CD8-positive, alpha-beta memory T cell (primary cell): ENCODE results near the gene DIPK1A. TPM values are rescaled to one million over a fixed set of nuclear protein-coding genes. Genes with fewer than 3 reads are reported as not detected.

Experiments
- CTCF ChIA-PET: fragments of 350-600 bp; sonication (Branson Sonifier 250); formaldehyde crosslinking; loops from one replicate; lab custom pipeline; 2021; ENCODE audit warnings: antibody characterized with exemption; lab: Charles Lee
- POLR2A ChIA-PET: fragments of 350-600 bp; sonication (Branson Sonifier 250); formaldehyde crosslinking; loops from one replicate; lab custom pipeline; 2021; ENCODE audit warnings: antibody characterized with exemption; lab: Charles Lee
- DNase-seq, 5 donors: peaks; one replicate each; pipeline versions ENCODE4 v3.0.0 to v3.0.0-alpha.2; 2020 to 2022; ENCODE audit warnings: mixed read lengths in 1 of 5
- H3K27ac ChIP-seq: one replicate; pipeline ENCODE4 v1.7.0; 2013; ENCODE audit warnings: low read depth, mild to moderate bottlenecking, low read length, moderate library complexity
- H3K27me3 ChIP-seq: 2 replicates; pipeline ENCODE4 v1.7.0; 2013; ENCODE audit warnings: low read length, mild to moderate bottlenecking; ENCODE audit not compliant: insufficient read depth, poor library complexity, severe bottlenecking
- H3K36me3 ChIP-seq: 2 replicates; pipeline ENCODE4 v1.7.0; 2013; ENCODE audit warnings: mild to moderate bottlenecking, low read length, moderate library complexity; ENCODE audit not compliant: insufficient read depth
- H3K4me1 ChIP-seq: 2 replicates; pipeline ENCODE4 v1.7.0; 2013; ENCODE audit warnings: mild to moderate bottlenecking, low read length, moderate library complexity; ENCODE audit not compliant: insufficient read depth
- H3K4me3 ChIP-seq: 2 replicates; pipeline ENCODE4 v1.7.0; 2013; ENCODE audit warnings: mild to moderate bottlenecking, low read length
- H3K9me3 ChIP-seq: 2 replicates; pipeline ENCODE4 v1.7.0; 2013; ENCODE audit warnings: mild to moderate bottlenecking, low read length
- H3K27ac Mint-ChIP-seq, 8 donors: one replicate each; pipeline ENCODE4 v1.8.0; 2020 to 2021; ENCODE audit warnings: mixed read lengths in 8 of 8, mild to moderate bottlenecking in 6 of 8, inconsistent platforms in 3 of 8, moderate library complexity in 3 of 8
- H3K27me3 Mint-ChIP-seq, 2 donors: one replicate each; pipeline ENCODE4 v1.8.0; 2020 to 2021; ENCODE audit warnings: mixed read lengths in 2 of 2, mild to moderate bottlenecking in 1 of 2, moderate library complexity in 1 of 2
- H3K36me3 Mint-ChIP-seq, 3 donors: one replicate each; pipeline ENCODE4 v1.8.0; 2020 to 2021; ENCODE audit warnings: mixed read lengths in 3 of 3, inconsistent platforms in 1 of 3, mild to moderate bottlenecking in 1 of 3
- H3K4me1 Mint-ChIP-seq, 3 donors: one replicate each; pipeline ENCODE4 v1.8.0; 2020 to 2021; ENCODE audit warnings: mixed read lengths in 3 of 3, inconsistent platforms in 1 of 3, mild to moderate bottlenecking in 1 of 3
- H3K4me3 Mint-ChIP-seq, 7 donors: one replicate each; pipeline ENCODE4 v1.8.0; 2020 to 2021; ENCODE audit warnings: mixed read lengths in 7 of 7, mild to moderate bottlenecking in 6 of 7, moderate library complexity in 4 of 7, inconsistent platforms in 2 of 7
- H3K9me3 Mint-ChIP-seq, 5 donors: one replicate each; pipeline ENCODE4 v1.8.0; 2020 to 2022; ENCODE audit warnings: mixed read lengths in 5 of 5, mild to moderate bottlenecking in 3 of 5, moderate library complexity in 2 of 5, inconsistent platforms in 1 of 5
- polyA plus RNA-seq: library from polyadenylated mRNA; unstranded; fragments of 300-500 nt; fragmentation: Illumina TruSeq; gene quantifications from one replicate; pipeline ENCODE4 v1.2.3, GENCODE V29; 2021
- total RNA-seq, 2 experiments: library from RNA; stranded (reverse); gene quantifications; one replicate each; pipeline ENCODE4 v1.2.3, GENCODE V29; 2021

Gene DIPK1A
- total and polyA plus RNA-seq, 3 experiments from 2014 or later: 10.9 to 15.7 (median 12.9) TPM

GRCh38 chr1:92850019-92850418, 111.2 kb downstream of the DIPK1A start:
- H3K4me3 Mint-ChIP-seq: no peak overlapping the region
- H3K4me1 Mint-ChIP-seq: peaks cover 0 to 21% (median 10%) of the 10 kb centered on the region in 3 donors
- H3K4me1 ChIP-seq: no peaks in the 10 kb centered on the region
- H3K4me3 ChIP-seq: no peak overlapping the region
- ChIA-PET POLR2A (no interaction called here), CTCF (interaction anchor here (1.2 to 1.4 kb wide), 3 partner anchors 9 to 144 kb away, joined by 3 to 6 read pairs (median 5); no protein-coding TSS in a partner anchor)
- H3K9me3 Mint-ChIP-seq: peaks cover 0 to 2% (median 0%) of the 10 kb centered on the region in 5 donors
- no peaks in the 10 kb centered on the region for H3K27me3 Mint-ChIP-seq
- no peaks in the 10 kb centered on the region for H3K9me3 ChIP-seq
- H3K36me3 Mint-ChIP-seq: peaks cover 4 to 28% (median 8%) of the 10 kb centered on the region in 3 donors
- DNase-seq: no peak
- no peak overlapping the region for H3K27ac Mint-ChIP-seq
- no peaks in the 10 kb centered on the region for H3K27me3 ChIP-seq
- H3K36me3 ChIP-seq: no peaks in the 10 kb centered on the region
- no peak overlapping the region for H3K27ac ChIP-seq

- Mint-ChIP-seq H3K27me3 (no peaks in the 10 kb centered on the region), H3K9me3 (no peaks in the 10 kb centered on the region), H3K4me1 (peaks cover 0 to 14% (median 2%) of the 10 kb centered on the region in 3 donors), H3K36me3 (peaks cover under 1 to 41% (median 14%) of the 10 kb centered on the region in 3 donors), H3K4me3 (peak overlapping the region in 1 of 7 donors; percentile 3), H3K27ac (peak overlapping the region in 2 of 8 donors; percentile 3 to 58)
- H3K4me1 ChIP-seq: no peaks in the 10 kb centered on the region
- peaks cover 12% of the 10 kb centered on the region for H3K36me3 ChIP-seq
- H3K27ac ChIP-seq: no peak overlapping the region
- POLR2A ChIA-PET: no interaction called here
- H3K27me3 ChIP-seq: no peaks in the 10 kb centered on the region
- DNase-seq: no peak
- H3K4me3 ChIP-seq: no peak overlapping the region
- no peaks in the 10 kb centered on the region for H3K9me3 ChIP-seq
- CTCF ChIA-PET: interaction anchor here (1.4 to 1.6 kb wide), 2 partner anchors 112 to 146 kb away, joined by 3 to 9 read pairs; no protein-coding TSS in a partner anchor
Measured at GRCh38 chr1:92848201-92848600, 113.1 kb downstream of the DIPK1A start.

GRCh38 chr1:92845908-92846307, 115.4 kb downstream of the DIPK1A start:
- Mint-ChIP-seq H3K36me3 (peaks cover 4 to 54% (median 19%) of the 10 kb centered on the region in 3 donors), H3K4me1 (peaks cover 4 to 14% (median 5%) of the 10 kb centered on the region in 3 donors), H3K9me3 (no peaks in the 10 kb centered on the region), H3K27ac (peak overlapping the region in 1 of 8 donors; percentile 1), H3K27me3 (no peaks in the 10 kb centered on the region), H3K4me3 (no peak overlapping the region)
- Histone ChIP-seq H3K27ac (no peak overlapping the region), H3K27me3 (no peaks in the 10 kb centered on the region), H3K4me3 (no peak overlapping the region), H3K36me3 (peaks cover 32% of the 10 kb centered on the region), H3K4me1 (no peaks in the 10 kb centered on the region), H3K9me3 (no peaks in the 10 kb centered on the region)
- DNase-seq: no peak
- ChIA-PET CTCF (interaction anchor here (1.0 to 2.4 kb wide), 3 partner anchors 13 to 148 kb away, joined by 3 to 7 read pairs (median 3); partner anchors contain the start of gene RPL5), POLR2A (interaction anchor here (1.0 kb wide), 1 partner anchor 11 kb away, joined by 7 read pairs; no protein-coding TSS in a partner anchor)

GRCh38 chr1:92844439-92844838, 116.8 kb downstream of the DIPK1A start:
- no peak overlapping the region for H3K4me3 ChIP-seq
- Mint-ChIP-seq H3K36me3 (peaks cover 4 to 63% (median 24%) of the 10 kb centered on the region in 3 donors), H3K27ac (peak overlapping the region in 5 of 8 donors; percentile 18 to 68 (median 43)), H3K27me3 (no peaks in the 10 kb centered on the region), H3K4me1 (peaks cover 15 to 27% (median 20%) of the 10 kb centered on the region in 3 donors), H3K9me3 (no peaks in the 10 kb centered on the region), H3K4me3 (no peak overlapping the region)
- ChIA-PET CTCF (interaction anchor here (1.0 to 2.4 kb wide), 2 partner anchors 10 to 13 kb away, joined by 3 to 7 read pairs; partner anchors contain the start of gene RPL5), POLR2A (no interaction called here)
- no peak overlapping the region for H3K27ac ChIP-seq
- no peaks in the 10 kb centered on the region for H3K9me3 ChIP-seq
- no peak for DNase-seq
- no peaks in the 10 kb centered on the region for H3K27me3 ChIP-seq
- H3K36me3 ChIP-seq: peaks cover 42% of the 10 kb centered on the region
- H3K4me1 ChIP-seq: peaks cover 11% of the 10 kb centered on the region

DNA sequence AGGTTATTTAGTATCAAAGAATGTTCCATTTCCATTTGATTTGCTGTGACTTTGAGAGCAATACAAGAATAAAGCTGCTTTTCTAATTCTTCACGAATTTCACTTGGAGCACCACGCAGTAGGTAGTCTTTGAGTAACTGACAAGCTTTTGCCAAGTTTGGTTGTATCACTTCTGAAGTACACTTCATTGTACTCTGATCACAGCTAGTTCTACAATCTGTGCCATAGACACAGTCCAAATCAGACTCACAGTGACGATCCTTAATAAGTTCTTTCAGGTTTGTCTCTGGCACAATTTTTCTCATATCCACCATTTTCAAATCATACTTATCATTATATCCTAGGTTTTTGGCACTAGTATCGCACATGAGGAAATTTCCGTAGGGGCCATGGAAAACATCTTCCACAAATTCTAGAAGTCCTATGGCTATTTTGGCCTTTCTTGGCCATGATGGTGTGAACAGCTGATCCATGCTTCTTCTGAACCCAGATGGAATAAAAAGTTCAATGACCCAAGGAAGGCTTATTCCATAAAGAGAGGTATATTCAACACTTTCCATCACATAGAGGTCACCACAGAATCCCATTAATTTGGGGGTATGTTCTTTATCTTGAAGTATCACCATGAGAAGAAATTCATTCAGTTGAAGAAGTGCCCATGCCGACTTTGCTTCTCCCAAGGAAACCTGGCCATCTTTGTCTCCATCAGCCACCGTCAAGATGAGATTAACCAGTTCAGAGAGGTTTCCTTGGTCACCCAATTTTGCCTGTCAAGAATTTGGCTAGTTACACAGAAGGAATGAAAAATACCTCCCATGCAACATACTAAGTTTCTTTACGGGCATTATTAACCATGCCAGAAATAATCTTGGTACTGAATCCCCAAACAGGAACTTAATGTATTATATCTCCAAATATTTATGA, 117.6 kb downstream of the DIPK1A start:
- H3K27ac Mint-ChIP-seq: peak overlapping the region in 6 of 8 donors; percentile 29 to 80 (median 64)

DNA sequence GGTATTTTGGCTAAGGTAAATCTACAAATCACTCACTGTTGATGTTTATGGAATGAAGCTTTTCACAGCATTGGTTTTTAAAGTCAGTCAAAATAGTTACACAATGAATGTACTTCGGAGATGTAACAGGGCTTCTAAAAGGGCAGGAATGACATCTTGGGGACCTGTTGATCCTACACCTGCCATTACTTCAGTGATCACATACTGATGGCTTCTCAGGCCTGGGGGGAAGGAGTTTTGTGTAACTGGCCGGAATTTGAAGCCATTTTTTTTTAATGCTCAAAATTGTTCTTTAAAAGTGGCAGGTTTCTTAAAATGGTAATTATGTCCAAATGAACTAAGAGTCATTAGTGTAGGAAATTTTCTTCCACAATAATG, 118.2 kb downstream of the DIPK1A start:
- no peaks in the 10 kb centered on the region for H3K27me3 Mint-ChIP-seq
- ChIA-PET POLR2A (interaction anchor here (1.0 kb wide), 1 partner anchor 11 kb away, joined by 4 read pairs; the partner anchor contains the start of gene RPL5), CTCF (interaction anchor here (1.3 to 1.5 kb wide), 2 partner anchors 11 to 15 kb away, joined by 3 to 4 read pairs; partner anchors contain the start of gene RPL5)
- no peak for DNase-seq
- peaks cover 25% of the 10 kb centered on the region for H3K4me1 ChIP-seq
- H3K36me3 ChIP-seq: peaks cover 54% of the 10 kb centered on the region
- H3K36me3 Mint-ChIP-seq: peaks cover 8 to 69% (median 24%) of the 10 kb centered on the region in 3 donors
- no peak overlapping the region for H3K4me3 Mint-ChIP-seq
- H3K4me1 Mint-ChIP-seq: peaks cover 27 to 37% (median 34%) of the 10 kb centered on the region in 3 donors
- no peaks in the 10 kb centered on the region for H3K27me3 ChIP-seq
- H3K27ac ChIP-seq: no peak overlapping the region
- H3K4me3 ChIP-seq: no peak overlapping the region
- H3K27ac Mint-ChIP-seq: peak overlapping the region in 4 of 8 donors; percentile 1 to 80 (median 40)
- no peaks in the 10 kb centered on the region for H3K9me3 ChIP-seq
- H3K9me3 Mint-ChIP-seq: no peaks in the 10 kb centered on the region

More for the DNA sequence above, 117.6 kb downstream of the DIPK1A start:
- Histone ChIP-seq H3K27ac (no peak overlapping the region), H3K9me3 (no peaks in the 10 kb centered on the region), H3K4me3 (no peak overlapping the region), H3K4me1 (peaks cover 19% of the 10 kb centered on the region), H3K27me3 (no peaks in the 10 kb centered on the region), H3K36me3 (peaks cover 47% of the 10 kb centered on the region)
- Mint-ChIP-seq H3K4me1 (peaks cover 20 to 35% (median 27%) of the 10 kb centered on the region in 3 donors), H3K9me3 (no peaks in the 10 kb centered on the region), H3K4me3 (no peak overlapping the region), H3K36me3 (peaks cover 5 to 65% (median 24%) of the 10 kb centered on the region in 3 donors), H3K27me3 (no peaks in the 10 kb centered on the region)
- CTCF ChIA-PET: interaction anchor here (1.3 kb wide), 1 partner anchor 12 kb away, joined by 4 read pairs; the partner anchor contains the start of gene RPL5
- POLR2A ChIA-PET: no interaction called here
- DNase-seq: no peak

- Mint-ChIP-seq H3K27me3 (no peaks in the 10 kb centered on the region), H3K36me3 (peaks cover 8 to 75% (median 29%) of the 10 kb centered on the region in 3 donors), H3K9me3 (no peaks in the 10 kb centered on the region), H3K27ac (peak overlapping the region in 5 of 8 donors; percentile 1 to 80 (median 29)), H3K4me1 (peaks cover 33 to 43% (median 40%) of the 10 kb centered on the region in 3 donors), H3K4me3 (no peak overlapping the region)
- Histone ChIP-seq H3K27me3 (no peaks in the 10 kb centered on the region), H3K9me3 (no peaks in the 10 kb centered on the region), H3K4me3 (no peak overlapping the region), H3K36me3 (peaks cover 61% of the 10 kb centered on the region), H3K27ac (no peak overlapping the region), H3K4me1 (peaks cover 31% of the 10 kb centered on the region)
- no peak for DNase-seq
- CTCF ChIA-PET: interaction anchor here (1.2 to 1.6 kb wide), 3 partner anchors 11 to 120 kb away, joined by 3 to 10 read pairs (median 3); partner anchors contain the start of gene RPL5
- POLR2A ChIA-PET: interaction anchor here (1.0 kb wide), 1 partner anchor 10 kb away, joined by 4 read pairs; the partner anchor contains the start of gene RPL5
Measured at GRCh38 chr1:92842082-92843045, 118.9 kb downstream of the DIPK1A start.
